GM18870 (cell line): ENCODE results near the gene ZNF480.
"Not testable (repeated sequence)": the region's sequence is repeated elsewhere in the genome, so short reads cannot be mapped to it uniquely, and the experiment has no call there.

Experiments used
- ATAC-seq: cut with Tn5 transposase; IDR thresholded peaks from one replicate; pipeline ENCODE4 v1.9.1; 2021; ENCODE audit warnings: moderate library complexity; ENCODE audit not compliant: unreplicated experiment

The ZNF480 gene

DNA sequence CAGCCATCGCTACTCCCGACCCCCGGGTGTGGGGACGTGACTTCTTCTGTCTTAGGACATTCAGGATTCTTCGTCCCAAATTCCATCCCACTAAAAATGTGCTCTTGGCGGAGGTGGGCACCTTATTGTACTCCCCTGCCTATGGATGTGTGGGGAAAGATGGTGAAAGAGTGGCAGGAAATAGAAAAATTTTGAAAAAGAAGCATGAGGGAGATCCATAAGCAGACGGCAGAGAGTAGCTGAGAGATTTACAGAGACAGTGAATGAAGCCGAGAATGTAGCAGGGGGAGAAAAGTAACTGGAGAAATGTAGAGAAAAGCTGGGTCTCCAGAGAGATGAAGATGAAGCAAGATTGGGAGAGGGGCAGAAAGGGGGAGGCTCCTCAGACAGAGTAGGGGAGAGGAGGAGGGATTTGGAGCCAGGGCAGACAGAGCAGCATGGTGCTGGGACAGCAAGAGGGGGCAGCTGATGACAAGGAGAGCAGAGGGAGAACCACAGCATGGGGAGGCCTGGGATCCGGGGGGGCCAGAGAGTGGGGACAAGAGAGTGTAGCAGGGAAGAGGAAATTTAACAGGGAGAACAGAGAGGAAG, 39.9 kb downstream of the ZNF480 start:
- ATAC-seq = no peak

- not testable (repeated sequence) for ATAC-seq
These were observed 42.1 kb downstream of the ZNF480 start for GRCh38 chr19:52339022-52339421.

GRCh38 chr19:52343548-52343947, 46.6 kb downstream of the ZNF480 start:
- ATAC-seq = no peak

DNA sequence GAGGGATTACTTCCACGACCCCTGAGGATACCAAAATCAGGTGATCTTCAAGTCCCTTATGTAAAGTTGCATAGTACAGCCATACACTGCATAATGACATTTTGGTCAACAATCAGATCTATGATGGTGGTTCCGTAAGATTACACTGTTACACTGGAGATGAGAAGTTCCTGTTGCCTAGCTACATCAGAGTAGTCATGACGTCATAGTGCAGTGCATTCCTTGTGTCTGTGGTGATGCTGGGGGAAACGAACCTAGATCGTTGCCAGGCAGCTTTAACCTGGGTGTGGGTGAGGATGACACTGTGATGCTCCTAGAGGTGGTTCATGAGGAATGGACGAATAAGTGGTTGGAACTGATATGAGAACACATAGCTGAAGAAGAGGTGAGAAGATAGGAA, 48.2 kb downstream of the ZNF480 start:
- ATAC-seq = no peak

DNA sequence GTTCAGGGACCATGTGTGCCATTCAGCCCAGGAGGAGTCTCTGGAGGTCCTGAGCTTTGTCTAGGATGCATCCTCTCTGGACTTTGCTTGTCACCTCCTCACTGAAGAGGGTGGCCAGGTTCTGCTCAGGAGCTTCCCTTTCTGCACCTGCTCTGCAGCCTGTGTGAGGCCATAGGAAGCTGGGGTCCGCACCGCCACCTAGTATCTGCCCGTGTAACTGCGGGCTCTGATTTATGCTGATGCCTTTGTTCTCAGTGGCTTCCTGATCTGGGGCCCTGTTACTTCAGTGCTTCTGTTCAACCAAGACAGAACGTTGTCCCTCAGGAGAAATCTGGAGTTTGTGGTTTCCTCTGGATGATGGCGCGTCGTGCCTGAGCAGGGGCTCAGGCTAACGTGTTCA, 54.5 kb downstream of the ZNF480 start:
- no peak for ATAC-seq

DNA sequence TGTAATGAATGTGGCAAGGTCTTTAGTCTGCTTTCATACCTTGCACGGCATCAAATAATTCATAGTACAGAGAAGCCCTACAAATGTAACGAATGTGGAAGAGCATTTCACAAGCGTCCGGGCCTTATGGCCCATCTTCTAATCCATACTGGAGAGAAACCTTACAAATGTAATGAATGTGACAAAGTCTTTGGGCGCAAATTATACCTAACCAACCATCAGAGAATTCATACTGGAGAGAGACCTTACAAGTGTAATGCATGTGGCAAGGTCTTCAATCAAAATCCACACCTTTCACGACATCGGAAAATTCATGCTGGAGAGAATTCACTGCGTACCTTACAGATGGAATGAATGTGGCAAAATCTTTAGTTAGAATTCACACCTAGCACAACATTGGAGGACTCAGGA, 69.5 kb downstream of the ZNF480 start:
- ATAC-seq = no peak

DNA sequence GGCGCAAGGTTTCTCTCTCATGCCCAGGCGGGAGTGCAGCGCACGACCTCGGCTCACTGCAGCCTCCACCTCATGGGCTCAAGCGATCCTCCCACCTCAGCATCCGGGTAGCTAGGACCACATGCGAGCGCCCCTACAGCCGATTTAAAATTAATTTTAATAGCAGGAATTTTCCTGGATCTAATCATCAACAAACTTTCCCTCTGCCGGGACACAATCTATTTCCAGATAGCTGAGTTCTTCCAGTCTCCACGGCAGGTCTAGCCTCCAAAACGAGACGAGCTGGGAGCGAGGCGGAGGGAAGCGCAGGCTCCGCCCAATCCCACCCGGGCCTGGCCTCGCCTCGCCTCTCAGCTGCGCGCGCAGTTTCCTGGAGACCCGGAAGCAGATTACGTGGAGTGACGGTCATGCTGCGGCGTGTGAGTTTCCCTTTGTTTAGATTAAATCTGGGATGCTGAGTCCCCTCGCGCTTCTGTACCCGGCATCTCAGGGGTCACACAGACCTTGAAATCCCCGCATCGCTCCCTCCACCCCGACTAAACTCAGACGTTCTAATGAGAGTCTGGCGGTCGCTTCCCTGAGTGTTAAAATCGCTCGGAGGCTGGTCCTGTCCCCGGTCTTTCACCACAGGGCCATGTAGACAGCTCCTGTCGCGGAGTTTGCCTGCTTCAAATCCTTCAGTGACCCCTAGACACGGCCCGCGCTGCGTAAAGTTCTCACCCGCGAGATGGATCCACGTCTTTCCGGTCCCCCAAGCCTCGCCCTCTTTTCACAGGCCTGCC, 72.8 kb downstream of the ZNF480 start, which contains the start of gene ZNF880:
TSS of gene ZNF880 (plus strand) at position 365 of the 782 bp plus-strand sequence. CDS start at position 408, 43 bp downstream.
- no peak for ATAC-seq

- ATAC-seq = no peak
These were observed 73.4 kb downstream of the ZNF480 start for GRCh38 chr19:52370341-52370710.
